H1 (cell line): ENCODE results near the gene CTNND2. TPM values are rescaled to one million over a fixed set of nuclear protein-coding genes. Genes with fewer than 3 reads are reported as not detected.

ENCODE experiments used
- CHD7 ChIP-seq: fragments of 300-600 bp; sonication (generic); IDR thresholded peaks from 2 replicates; pipeline ENCODE4 v1.7.1; 2012; ENCODE audit warnings: low read length, moderate library complexity, mild to moderate bottlenecking, inconsistent platforms; ENCODE audit not compliant: insufficient replicate concordance
- polyA plus RNA-seq, 7 experiments: library from polyadenylated mRNA; depleted of rRNA in 3 of 7; stranded (reverse) in 5 of 7; unstranded in 2 of 7; fragments of >200 nt in 5 of 7; fragments of 200-250 nt in 2 of 7; gene quantifications; 1 replicate in 5 of 7; 2 replicates in 1 of 7; 4 replicates in 1 of 7; pipeline versions ENCODE4 v1.2.1 to v1.2.3, GENCODE V29; 2011 to 2013; ENCODE audit warnings: missing spikeins in 2 of 7, mixed read lengths in 2 of 7
- total RNA-seq: library from RNA; stranded (reverse); fragmentation: NEBNext Ultra II Directional; extraction: Animal tissue kit (Norgen Biotek cat#: 25700); gene quantifications from 2 replicates; pipeline ENCODE4 v1.2.1, GENCODE V29; 2021

The CTNND2 gene
- total and polyA plus RNA-seq, 2 of the 8 experiments (the other 6 are each of a cell fraction or from before 2014, with no cell fraction given): 7.4 to 14.2 TPM

GRCh38 chr5:11084111-11084510, 820.1 kb downstream of the CTNND2 start (continued):
- no peak for TF ChIP-seq CHD7
